RCC 7860 (cell line): ENCODE results near the gene DBP.
"Not testable (repeated sequence)": the region's sequence is repeated elsewhere in the genome, so short reads cannot be mapped to it uniquely, and the experiment has no call there.

Experiments
- DNase-seq: peaks from one replicate; pipeline ENCODE4 v3.0.0-alpha.2; 2015; ENCODE audit warnings: low spot score
- FAIRE-seq: peaks from 2 replicates; lab custom pipeline; 2012; peaks lifted over from hg19 to GRCh38; lab: Jason Lieb, UNC

DBP gene

DNA sequence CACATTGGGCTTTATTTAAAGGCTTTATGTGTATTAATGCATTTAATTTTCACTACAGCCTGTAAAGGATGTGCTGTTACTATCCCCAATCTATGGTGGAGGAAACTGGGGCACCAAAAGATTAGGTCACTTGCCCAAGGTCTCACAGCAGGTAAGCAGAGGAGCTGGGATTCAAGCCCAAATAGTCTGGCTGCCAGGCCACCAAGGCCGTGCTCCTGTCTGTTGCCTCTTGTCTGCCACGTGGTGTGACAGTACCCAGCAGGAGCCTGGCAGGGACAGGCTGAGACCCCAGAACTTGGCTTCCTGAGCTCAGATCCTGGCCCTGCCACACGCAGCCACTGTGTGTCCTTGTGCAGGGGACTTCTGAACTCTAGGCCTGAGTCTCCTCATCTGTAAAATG, 31.2 kb upstream of the DBP start:
- FAIRE-seq = no peak
- no peak for DNase-seq

DNA sequence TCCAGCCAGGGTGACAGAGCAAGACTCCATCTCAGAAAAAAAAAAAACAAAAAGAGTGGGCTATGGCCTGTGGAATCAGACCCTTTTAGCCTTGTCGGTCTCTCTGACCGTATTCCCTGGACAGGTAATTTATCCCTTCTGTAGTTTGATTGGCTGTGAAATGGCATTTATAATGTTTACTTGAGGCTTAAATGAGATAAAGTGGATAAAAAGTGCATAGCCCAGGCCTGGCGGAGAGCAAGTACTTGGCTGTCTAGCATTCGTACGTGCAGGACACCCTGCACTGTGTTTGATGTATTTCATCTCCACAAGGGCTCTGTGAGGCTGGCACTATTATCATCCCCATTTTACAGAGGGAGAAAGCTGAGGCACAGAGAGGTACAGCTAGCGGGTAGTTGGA, 28.6 kb upstream of the DBP start:
- no peak for FAIRE-seq
- DNase-seq = no peak

DNA sequence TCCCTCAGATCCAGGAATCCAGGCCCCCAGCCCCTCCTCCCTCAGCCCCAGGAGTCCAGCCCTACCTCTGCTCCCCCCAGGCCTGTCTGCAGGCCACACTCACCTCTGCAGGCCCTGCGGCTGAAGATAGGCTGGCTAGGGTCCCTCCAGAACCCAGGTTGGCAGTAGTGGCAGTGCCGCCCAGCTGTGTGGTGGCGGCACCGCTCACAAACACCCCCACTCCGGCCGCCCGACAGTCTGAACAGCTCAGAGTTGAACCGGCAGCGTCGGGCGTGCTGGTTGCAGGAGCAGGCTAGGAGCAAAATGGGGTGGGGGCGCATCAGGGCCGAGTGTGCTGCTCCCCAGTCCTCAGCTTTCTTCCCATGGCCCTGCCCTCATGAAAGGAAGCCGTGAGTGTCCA, 27.3 kb upstream of the DBP start:
- no peak for FAIRE-seq

DNA sequence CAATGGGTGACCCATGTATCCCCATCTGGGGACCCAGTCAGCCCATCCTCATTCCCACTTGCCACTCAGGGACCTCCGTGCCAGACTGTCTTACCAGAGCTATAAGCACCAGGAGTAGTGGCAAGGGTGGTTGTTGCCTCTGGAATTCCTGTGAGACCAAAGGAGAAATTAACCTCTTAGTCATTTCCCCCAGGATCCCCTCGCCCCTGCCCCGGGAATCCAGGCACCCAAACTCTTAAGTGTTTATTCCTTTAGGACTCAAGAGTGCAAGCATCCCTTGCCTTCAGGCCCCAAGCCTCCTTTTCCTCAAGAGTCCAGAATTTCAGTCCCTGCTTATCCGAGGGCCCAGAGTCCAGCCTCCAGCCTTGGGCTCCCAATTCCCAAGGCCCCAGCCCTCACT, 26.5 kb upstream of the DBP start:
- DNase-seq (no peak), FAIRE-seq (no peak)

More for the DNA sequence above, 27.3 kb upstream of the DBP start:
- DNase-seq = no peak

DNA sequence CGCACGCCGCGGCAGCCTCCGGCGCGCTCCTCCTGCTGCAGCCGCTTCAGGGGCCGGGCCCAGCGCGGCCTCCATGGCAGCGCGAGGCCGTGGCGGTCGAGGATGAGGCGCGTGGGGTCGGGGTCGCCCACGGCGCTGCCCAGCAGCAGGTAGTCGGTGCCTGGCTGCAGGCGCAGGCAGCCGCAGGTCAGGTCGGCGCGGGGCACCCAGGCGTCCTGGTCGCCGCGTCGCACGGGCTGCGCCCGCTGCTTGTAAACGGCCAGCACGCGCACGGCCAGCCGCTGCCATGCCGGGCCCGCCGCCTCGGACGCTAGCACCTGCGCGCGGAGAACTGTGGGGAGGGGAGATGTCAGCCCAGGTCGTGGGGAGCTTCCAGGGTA, 24.5 kb upstream of the DBP start:
- DNase-seq (no peak), FAIRE-seq (no peak)

DNA sequence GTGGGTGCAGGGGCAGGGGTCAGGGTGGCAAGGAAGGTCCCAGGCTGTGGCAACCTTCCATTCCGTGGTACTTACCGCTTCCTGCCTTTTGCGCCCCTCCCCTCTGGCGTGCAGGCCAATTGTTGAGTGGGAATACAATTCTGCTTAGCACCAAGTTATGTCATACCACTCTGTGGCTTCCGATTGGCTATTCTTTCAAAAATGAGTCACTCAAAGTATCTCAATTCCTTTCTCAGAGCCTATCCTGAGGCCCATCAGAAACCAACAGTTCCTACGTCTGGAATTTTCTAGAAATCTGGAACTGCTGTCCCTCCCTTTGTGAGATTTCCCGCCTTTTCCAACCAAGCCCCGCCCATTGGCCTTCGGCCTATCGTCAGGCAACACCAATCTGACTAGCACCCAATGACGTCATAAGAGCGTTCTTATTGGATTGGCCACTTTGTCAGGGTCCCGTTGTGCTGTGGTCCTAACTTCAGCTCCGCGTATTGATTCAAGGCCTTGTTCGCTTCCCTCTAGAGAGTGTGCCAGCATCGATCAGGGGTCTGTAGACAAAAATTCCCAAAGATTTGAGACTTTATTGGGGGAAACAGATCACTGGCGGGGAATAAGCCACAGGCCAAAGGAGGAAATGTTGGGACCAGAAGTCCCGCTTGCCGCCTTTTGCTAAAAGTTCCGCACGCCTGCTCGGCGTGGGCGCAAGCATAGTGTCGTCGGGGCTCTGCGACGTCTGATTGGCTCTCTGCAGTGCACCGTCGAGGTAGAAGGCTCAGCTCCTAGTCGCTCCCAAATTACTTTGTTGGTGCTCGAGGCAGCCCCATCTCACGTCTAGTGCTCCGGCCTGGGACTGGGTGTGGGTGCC, 23.9 kb upstream of the DBP start:
- FAIRE-seq (peak; percentile 52), DNase-seq (peak; percentile 65)

DNA sequence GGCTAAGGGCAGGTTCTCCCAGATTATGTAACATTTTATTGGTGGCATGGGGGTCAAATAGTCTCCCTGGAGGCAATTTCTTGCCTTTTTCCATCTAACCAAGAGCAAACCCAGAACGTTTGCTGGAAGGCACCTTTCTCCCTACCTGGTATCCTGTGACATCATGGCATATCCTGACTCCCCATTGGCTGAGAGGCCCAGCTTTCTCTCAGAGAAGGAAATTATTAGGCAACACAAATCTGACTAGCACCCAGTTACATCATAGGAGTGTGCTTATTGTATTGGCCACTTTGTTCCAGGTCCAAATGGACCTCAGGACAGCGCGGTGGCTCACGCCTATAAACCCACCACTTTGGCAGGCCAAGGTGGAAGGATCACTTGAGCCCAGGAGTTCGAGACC, 22.6 kb upstream of the DBP start:
- DNase-seq (no peak), FAIRE-seq (no peak)

DNA sequence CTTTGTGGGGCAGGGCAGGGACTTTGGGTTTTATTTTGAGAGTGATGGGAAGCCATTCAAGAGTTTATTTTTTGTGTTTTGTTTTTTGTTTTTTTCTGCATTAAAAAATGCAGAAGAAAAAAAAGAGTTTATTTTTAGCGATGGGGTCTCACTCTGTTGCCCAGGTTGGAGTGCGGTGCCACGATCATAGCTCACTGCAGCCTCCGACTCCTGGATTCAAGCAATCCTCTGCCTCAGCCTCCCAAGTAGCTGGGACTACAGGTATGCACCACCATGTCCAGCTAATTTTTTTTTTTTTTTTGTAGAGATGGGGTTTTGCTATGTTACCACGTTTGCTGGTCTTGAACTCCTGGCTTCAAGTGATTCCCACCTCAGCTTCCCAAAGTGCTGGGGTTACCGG, 21.3 kb upstream of the DBP start:
- DNase-seq (no peak), FAIRE-seq (no peak)

DNA sequence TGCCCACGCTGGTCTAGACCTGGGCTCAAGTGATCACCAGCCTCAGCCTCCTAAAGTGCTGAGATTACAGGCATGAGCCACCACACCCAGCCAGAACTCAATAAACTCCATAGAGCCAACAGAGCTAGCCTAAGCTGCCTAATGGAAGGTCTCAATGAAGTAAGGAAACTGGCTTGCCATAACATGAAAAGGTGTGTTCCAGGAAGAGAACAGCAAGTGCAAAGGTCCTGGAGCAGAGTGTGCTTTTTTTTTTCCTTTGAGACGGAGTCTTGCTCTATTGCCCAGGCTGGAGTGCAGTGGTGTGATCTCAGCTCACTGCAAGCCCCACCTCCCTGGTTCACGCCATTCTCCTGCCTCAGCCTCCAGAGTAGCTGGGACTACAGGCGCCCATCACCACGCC, 20.6 kb upstream of the DBP start:
- FAIRE-seq = not testable (repeated sequence)

DNA sequence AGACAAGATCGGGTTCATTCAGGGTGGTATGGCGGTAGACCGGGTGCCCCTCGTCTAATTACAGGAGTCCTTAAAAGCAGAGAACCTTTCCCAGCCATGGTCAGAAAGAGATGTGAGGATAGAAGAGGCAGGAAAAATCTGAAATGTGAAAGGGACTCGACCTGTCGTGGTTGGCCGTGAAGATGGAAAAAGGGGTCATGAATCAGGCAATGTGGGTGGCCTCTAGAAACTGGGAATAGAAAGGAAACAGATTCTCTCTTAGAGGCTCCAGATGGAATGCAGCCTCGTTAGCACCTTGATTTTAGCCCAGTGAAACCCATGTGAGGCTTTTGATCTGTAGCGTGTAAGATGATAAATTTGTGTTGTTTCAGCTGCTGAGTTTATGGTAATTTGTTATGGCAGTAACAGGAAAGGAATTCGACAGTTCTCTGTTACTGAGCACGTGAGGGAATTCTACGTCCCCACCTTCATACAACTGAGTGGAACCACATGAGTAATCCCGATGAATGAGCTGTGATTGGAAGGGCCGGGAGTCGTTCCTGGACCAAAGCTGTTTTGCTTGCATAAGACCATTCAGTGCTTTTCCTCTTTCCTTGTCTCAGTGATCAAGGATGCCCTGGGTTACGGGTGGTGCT, 19.8 kb upstream of the DBP start:
- FAIRE-seq = no peak
- DNase-seq = no peak

More for the DNA sequence above, 20.6 kb upstream of the DBP start:
- not testable (repeated sequence) for DNase-seq

DNA sequence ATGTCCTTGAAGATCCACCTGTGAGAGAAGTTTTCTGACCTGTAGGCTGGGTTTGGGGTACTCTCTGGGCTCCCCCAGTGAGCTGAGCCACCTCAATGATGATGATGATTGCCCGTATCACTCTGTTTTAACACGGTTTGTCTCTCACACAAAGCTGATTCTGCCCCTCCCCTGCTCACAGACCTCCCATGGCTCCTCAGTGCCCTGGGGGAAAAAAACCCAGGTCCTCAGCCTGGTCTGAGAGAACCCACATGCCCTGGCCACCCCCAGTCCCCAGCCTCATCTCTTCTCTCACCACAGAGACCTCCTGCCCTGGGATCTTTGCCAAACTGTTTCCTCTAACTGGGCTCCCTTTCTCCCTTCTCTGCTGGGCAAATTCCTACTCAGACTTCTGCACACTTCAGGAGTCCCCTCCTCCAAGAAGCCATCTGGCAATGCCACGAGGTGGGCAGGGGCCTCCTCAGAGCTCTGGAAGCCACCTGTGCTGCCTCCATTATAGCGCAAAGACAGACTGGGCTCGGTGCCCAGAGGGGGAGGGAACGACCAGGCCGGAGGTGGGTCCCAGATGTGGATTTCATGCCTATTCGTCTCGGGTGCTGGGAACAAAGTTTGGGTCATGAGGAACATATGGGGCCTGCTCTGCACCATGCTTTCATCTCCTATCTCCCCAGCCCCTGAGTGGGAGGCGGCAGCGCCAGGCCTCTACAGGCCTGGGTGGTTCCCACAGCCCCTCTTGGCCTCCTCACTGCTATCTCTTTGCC, 17.3 kb upstream of the DBP start:
- FAIRE-seq = no peak
- no peak for DNase-seq

DNA sequence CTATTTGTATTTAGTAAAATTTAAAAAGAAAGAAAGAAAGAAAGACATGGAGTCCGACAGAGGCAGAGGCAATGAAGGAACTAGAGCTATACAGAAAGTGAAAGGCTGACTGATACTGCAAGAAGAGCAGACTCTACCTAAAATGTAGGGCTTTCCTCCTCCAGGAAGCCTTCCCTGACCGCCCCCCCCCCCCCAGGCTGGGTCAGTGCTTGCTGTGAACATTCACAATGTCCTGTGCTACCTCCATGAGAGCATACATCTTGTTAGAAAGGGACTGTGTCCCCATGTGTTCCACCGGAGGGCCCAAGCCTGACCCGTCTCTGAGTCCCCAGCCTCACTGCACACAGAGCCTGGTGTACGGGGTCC, 14.5 kb upstream of the DBP start:
- DNase-seq (no peak), FAIRE-seq (no peak)

DNA sequence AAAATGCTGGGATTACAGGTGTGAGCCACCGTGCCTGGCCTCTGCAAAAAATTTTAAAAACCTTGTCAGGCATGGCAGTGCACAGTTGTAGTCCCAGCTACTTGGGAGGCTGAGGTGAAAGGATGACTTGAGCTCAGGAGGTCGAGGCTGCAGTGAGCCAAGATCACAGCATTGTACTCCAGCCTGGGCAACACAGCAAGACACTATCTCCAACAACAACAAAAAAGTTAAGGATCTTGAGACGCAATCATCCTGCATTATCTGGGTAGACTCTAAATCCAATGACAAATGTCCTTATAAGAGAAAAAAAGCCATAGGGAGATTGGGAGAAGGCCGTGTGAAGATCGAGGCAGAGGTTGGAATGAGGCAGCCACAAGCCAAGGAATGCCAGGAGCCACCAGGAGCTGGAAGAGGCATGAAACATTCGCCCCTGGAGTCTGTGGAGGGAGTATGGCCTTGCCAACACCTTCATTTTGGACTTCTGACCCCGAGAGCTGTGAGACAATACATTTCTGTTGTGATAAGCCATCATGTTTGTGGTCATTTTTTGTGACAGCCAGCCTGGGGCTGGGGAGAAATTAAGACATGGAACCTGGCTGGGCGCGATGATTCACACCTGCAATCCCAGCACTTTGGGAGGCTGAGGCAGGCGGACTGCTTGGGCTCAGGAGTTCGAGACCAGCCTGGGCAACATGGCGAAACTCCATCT, 13.9 kb upstream of the DBP start:
- FAIRE-seq (no peak), DNase-seq (no peak)

DNA sequence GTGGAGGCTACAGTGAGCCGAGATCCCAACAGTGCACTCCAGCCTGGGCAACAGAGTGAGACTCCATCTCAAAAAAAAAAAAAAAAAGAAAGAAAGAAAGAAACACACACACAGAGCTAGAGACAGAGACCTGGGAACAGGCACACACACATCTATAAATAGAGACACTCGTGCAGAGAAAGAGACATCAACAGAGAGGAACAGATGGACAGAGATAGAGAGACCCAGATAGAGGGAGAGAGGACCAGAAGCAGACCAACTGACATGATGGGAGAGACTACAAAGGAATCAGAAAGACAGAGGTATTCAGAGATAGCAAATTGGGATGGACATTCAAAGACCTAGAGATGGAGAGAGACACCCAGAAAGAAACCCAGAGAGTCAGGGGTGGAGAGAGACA, 11.0 kb upstream of the DBP start:
- no peak for FAIRE-seq
- no peak for DNase-seq

DNA sequence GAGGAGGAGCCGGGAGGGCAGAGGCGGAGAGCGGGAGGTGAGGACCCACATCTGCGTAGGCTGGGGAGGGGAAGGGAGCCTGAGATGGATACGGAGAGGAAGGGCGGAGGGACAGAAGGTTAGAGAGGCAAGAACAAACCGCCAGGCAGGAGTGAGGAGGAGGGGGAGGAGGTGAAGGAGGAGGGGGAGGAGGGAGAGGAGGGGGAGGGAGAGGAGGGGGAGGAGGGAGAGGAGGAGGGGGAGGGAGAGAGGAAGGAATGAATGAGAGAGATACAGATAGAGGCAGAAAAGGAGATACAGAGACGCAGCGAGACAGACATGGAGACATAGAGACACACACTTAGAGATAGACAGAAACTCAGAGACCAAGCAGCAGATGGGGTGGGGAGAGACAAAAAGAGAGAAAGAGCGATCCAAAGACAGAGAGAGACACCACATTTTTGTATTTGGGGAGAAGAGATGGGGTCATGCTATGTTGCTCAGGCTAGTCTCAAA, 9.6 kb upstream of the DBP start:
- no peak for FAIRE-seq
- no peak for DNase-seq

DNA sequence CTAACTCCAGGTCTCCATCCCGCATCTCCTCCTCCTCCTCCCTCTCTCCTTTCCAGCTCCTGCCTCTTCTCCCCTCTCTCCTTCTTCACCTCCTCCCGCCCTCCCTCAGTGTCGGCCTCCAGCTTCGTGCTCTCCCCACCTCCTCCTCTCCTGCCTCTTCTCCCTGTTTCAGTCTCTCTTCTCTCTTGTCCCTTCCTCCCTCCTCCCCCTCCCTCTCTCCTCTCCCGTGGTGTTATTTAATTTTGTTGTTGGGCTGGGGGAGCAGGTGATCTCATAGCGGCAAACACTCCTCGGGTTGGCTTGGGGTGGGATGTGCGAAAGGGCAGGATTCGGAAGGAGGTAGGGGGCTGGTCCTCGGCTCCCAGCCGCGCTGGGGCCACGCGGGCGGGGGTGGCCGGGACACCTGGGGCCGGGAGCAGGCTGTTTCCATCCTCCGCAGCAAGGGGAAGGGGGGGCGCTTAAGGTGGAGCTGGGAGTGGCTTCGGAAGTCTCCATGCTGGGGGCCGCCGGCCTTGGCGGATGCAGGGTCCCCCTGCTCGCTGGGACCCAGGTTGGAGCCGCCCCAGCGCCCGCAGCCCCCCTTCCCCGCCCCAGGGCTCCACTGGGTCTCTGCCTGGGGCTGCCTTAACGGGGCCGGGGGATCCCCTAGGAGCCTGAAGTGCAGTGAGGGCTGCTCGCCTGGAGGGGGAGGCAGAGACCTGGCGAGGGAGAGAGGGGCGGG, 9.0 kb upstream of the DBP start, which contains the start of gene CA11:
Gene CA11, minus strand, starts transcription at position 187 of the 721 bp plus-strand sequence. CDS start 555 bp downstream, outside the sequence.
- no peak for FAIRE-seq
- DNase-seq = peak; percentile 16

DNA sequence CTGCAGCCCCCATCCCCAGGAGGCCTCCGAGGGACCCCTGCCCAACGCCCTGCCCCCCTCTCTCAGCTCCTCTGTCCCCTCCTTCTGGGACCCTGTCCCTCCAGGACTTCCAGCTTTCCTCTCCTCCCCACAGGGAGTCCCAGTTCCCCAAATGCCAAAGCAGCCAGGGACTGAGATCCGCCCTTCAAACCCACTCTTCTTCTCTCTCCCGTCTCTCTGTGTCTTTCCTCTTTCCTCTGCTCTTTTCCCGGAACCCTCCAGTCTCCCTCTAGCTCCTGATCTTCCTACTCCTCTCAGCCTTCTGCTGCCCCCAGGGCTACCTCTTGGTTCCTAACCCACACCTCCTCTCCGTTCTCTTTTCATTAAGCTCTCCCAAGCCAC, 8.4 kb upstream of the DBP start:
- no peak for DNase-seq
- no peak for FAIRE-seq

DNA sequence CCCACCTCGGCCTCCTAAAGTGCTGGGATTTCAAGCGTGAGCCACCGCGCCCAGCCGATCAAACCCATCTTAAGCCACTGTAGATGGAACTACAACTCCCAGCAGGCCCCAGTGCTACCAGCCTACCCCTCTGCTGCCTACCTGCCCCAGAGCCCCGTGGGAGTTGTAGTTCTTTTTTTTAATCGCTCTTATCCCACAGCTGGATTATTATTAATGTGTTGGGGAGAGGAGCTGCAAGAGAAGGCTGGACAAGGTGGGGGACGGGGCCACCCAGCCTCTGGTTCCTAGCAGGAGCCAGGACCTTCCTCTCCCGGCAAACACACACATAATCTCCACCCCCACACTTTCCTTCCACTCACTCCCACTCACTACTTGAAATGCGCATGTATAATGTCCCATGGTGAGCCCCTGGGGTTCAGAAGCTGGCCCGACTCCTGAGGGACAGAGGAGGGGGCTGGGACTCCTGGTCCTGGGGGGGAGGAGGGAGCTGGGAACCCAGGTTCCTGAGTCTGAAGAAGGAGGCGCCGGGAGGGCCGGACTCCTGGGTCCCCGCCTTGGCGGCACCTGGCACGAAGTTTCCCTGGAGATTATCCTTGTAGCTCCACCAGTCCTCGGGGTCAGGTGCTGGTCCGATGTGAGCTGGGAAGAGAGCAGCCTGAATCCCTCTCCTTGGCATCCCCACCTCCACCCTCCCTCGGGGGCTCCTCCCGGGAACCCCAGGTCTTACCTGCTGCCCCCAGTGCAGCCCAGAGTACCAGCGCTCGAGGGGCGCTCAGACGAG, 7.8 kb upstream of the DBP start:
- peak; percentile 23 for DNase-seq
- FAIRE-seq = no peak

DNA sequence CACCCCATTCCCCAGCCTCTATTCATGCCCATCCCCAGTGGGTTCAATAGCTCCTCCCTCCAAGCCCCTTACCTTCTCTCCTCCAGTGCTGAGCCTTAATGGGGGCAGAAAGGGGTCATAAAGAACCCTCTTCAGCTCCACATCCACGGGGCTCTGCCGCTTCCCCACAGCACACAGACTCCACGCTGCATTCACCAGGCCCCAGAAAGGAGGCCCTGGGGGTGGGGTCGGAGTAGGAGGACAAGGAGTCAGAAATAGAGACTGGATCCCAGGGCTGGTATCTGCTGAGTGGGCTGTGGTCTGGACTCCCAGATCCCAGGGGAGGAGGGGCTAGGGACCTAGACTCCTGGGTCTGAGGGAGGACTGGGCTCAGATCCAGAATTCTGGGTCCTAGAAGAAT, 7.2 kb upstream of the DBP start:
- DNase-seq (no peak), FAIRE-seq (no peak)

DNA sequence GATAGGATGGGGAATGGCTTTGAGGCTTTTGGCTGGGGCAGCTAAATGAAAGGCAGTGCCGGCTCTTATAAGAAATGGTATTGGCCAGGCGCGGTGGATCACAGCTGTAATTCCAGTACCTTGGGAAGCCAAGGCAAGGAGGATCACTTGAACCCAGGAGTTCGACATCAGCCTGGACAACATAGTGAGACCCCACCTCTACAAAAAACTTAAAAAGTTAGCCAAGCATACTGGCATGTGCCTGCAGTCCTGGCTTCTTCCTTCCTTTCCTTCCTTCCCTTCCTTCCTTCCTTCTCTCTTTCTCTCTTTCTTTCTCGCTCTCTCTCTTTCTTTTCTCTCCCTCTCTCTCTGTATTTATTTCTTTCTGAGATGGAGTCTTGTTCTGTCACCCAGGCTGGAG, 5.7 kb upstream of the DBP start:
- FAIRE-seq (no peak), DNase-seq (no peak)
